NCI-H2107 treated with DMSO at 0.1 percent for 48 hours (cell line): Measurements from ENCODE around the gene TMEM39B.
A peak's percentile ranks its signal among the peaks of the same experiment; 100 is the strongest.
"Not testable (repeated sequence)": the region's sequence is repeated elsewhere in the genome, so short reads cannot be mapped to it uniquely, and the experiment has no call there.

Source experiments
- DNase-seq: peaks from one replicate; lab custom pipeline; 2025; ENCODE audit not compliant: unreplicated experiment; lab: John Stamatoyannopoulos, UW

TMEM39B gene

GRCh38 chr1:32068957-32069588 lies 3.7 kb upstream of the TMEM39B start:
- DNase-seq = no peak

DNA sequence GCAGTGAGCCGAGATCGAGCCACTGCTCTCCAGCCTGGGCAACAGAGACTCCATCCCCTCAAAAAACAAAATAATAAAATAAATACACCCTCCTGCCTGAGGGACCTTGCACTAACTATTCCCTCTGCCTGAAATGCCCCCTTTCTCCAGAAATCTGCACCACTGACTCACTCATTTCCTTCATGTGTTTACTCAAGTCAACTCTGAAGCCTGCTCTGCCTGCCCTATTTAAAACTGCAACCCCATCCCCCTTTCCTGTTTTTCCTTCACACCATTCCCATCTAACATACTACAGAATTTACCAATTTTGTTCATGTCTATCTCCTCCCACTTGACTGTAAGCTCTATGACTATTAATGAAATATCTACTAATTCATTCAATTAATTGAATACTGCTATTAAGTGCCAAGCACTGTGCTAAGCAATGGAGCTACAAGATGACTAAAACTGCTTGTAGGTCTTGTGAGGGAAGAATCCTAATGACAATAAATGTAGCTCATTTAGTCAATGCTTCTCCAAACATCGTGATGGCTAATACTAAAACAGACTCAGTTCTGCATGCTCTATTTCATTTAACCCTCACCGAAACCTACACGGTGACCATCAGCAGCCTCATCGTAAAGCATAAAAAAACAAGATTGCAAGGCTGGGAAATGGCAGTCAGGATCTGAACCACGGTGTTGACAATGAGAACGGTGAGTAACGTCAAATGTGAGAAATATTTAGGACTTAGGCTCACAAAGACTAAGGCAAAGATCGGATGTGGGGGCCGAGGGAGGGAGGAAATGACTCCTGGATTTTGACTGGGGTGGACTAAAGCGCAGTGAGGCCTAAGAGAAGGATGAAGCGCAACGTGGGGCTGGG lies 749 bp upstream of the TMEM39B start:
- peak; percentile 67 for DNase-seq

DNA sequence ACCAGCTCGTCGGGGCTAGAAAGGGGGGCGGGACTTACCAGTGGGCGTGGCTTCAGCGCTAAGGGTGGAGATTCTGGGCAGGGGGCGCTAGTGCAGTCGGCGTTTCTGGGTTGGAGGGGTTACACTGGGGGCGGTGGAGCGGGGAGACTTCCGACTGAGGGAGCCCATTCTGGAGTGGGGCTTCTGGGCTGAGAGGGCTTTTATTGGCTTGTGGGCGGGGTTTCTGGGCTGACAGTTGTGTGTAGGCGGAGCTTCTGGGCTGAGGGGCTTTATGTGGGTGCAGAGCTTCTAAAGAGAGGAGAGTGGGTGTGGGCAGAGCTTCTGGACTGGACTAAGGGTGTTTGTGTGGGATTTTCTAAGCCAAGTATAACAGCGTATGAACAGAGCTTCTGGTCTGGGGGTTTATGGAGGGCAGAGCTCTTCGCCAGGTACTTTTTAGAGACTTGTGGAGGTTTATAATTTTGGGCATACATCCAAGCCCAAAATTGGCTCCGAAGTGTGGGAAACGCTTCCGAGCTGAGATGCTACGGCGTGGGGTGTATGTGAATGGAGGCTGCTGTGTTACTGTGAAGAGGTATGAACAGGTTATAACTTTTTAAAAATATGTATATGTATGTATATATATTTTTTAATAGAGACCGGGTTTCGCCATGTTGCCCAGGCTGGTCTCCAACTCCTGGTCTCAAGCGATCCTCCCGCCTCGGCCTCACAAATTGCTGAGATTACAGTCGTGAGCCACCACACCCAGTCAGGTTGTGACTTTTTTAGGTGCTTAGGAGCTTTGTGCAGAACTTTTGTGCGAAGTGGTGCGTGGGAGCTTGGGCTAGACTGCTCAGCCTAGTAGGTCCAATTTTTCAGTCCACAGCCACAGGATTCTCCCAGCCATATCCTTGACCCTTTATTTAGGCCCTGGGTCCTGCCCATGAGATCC lies 825 bp downstream of the TMEM39B start:
- peak; percentile 71 for DNase-seq

DNA sequence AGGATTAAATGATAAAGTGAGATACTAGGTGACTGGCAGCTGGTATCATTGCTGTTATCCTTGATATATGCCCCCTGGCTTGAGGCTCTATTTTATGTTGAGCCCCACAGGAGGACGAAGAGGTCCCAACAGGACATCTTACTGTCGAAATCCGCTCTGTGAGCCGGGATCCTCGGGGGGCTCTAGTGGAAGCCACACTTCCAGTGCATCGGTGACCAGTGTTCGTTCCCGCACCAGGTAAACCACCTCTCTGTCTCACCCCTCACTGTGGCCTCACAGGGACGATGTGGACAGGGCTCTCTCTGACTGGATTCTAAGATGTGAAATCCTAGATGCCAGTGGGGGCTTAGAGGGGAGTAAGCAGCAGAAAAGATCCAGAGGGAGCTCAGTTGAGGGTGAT lies 2.1 kb downstream of the TMEM39B start:
- no peak for DNase-seq

DNA sequence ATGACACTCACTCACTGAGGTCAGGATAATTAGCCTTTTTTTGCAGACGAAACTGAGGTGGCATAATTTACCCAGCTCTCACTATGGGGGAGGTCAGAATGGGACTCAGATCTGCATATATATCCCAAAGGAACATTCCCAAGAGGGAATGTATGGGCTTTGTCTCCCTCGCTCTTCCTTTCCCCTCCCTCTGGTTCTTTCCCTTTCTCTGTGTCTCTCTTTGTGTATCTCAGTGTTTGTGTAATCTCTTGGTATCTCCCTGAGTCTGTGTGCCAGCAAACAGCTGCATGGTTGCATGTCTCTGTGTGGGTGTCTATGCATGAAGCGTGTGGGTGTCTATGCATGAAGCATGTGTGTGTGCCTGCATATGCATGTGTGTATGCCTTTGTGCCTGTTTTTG lies 4.7 kb downstream of the TMEM39B start:
- DNase-seq = no peak

DNA sequence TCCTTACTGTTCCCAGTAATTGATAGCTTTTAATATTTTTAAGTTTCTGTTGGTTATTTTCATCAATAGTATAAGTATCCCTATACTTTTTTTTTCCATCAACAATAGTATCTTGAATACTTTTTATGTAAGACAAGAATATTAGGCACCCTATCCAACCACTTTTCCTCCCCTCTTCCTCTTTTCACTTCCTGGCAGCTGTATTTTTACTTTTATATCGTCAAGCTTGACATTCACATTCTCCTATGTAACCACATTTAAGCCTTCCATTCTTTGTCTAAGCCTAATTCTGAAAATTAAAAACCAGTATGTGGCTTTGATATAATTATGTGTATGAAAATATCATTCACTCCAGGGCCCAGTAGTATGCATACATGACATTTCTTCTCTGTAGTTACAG lies 9.3 kb downstream of the TMEM39B start:
- DNase-seq = no peak

DNA sequence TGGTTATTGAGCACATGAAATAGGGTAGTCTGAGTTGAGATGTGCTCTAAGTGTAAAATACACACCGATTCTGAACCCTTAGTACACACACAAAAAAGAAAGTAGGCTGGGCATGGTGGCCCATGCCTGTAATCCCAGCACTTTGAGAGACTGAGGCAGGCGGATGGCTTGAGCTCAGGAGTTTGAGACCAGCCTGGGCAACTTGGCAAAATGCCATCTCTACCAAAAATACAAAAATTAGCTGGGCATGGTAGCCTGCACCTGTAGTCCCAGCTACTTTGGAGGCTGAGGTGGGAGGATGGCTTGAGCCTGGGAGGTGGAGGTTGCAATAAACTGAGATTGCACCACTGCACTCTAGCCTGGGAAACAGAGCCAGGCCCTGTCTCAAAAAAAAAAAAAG lies 13.6 kb downstream of the TMEM39B start:
- DNase-seq = not testable (repeated sequence)

DNA sequence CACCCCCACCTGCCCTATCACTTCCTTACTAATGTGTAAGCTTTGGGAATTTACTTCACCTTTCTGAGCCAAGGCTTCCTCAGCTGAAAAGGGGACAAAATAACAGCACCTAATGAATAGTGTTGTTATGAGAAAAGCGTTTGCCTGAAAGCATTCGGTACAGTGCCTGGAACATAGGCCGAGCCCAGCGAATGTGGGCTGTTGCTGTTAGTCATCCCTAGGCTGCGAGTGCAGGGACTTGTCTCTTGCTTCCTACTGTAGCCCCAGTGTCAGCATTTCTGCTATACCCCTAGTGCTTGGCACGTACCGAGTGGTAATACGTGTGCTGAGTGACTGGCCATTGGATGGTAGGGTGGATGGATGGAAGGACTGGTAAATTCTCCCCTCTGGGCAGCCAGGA lies 18.4 kb downstream of the TMEM39B start:
- DNase-seq = no peak

GRCh38 chr1:32091591-32091990 lies 18.9 kb downstream of the TMEM39B start:
- no peak for DNase-seq

GRCh38 chr1:32094746-32095521 lies 22.2 kb downstream of the TMEM39B start:
- DNase-seq = no peak

DNA sequence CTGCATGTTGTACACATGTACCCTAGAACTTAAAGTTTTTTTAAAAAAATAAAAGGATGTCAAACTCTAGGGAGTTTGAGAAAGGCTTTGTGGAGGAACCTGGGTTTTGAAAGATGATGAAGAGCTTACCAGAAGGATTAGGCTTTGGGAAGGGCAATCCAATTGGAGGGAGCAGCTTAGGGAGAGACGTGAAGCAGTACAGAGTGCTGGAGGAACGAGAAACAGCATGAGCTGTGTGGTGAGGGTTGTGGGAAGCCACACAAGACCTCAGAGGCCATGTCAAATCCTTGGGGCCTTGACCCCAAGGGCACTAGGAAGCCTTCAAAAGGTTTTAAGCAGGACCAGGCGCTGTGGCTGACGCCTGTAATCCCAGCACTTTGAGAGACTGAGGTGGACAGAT lies 26.7 kb downstream of the TMEM39B start:
- DNase-seq = no peak

DNA sequence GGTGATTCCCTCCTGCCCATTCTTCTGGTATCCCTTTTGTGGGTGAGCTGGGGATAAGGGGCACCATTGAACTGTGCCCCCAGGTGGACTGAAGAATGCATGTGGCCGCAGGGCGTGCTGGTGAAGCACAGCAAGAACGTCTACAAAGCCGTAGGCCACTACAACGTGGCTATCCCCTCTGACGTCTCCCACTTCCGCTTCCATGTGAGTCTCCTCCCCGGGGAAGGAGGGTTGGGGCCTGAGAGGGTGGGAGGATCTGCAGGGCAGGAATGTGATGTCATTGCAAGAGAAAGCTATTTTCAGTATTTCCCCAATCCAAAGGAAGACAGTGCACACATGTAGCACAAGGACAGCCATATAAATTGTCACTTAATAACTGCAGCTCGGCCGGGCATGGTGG lies 27.6 kb downstream of the TMEM39B start:
- no peak for DNase-seq

GRCh38 chr1:32100807-32101708 lies 28.3 kb downstream of the TMEM39B start:
- DNase-seq = no peak

DNA sequence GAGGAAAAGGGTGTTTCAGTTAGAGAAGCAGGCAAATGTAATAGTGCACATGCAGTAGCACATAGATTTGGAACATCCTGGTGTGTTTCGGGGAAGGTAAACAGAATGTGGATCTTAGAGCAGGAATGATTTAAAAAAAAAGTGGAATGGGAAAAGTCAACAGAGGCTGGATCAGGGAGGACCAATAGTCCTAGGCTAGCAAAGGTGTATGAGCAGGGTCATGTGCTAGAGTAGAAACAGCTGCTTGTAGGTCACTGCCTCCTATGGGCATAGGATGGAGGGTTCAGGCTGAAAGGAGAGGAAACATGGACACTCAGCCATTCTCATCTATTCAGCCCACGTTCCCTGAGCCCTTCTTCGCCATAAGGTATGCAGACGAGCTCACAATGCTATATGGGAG lies 31.4 kb downstream of the TMEM39B start:
- no peak for DNase-seq

GRCh38 chr1:32105338-32105737 lies 32.6 kb downstream of the TMEM39B start:
- no peak for DNase-seq

DNA sequence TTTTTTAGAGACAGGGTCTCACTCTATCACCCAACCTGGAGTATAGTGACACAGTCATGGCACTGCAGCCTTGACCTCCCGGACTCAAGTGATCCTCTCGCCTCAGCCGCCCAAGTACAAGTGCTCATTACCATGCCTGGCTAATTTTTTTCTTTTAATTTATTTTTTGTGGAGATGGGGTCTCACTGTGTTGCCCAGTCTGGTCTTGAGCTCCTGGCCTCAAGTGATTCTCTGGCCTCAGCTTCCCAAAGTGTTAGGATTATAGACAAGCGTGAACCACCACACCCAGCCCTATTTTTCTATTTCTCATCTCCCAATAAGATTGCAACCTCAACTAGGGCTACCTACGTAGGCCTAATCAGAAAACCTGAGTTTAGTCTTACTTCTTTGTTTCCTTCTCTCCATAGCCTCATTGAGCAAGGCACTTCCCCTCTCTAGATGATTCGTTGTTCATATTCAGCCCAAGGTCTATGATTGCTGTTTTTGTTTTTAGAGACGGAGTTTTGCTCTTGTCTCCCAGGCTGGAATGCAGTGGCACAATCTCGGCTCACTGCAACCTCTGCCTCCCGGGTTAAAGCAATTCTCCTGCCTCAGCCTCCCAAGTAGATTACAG lies 34.0 kb downstream of the TMEM39B start:
- no peak for DNase-seq

DNA sequence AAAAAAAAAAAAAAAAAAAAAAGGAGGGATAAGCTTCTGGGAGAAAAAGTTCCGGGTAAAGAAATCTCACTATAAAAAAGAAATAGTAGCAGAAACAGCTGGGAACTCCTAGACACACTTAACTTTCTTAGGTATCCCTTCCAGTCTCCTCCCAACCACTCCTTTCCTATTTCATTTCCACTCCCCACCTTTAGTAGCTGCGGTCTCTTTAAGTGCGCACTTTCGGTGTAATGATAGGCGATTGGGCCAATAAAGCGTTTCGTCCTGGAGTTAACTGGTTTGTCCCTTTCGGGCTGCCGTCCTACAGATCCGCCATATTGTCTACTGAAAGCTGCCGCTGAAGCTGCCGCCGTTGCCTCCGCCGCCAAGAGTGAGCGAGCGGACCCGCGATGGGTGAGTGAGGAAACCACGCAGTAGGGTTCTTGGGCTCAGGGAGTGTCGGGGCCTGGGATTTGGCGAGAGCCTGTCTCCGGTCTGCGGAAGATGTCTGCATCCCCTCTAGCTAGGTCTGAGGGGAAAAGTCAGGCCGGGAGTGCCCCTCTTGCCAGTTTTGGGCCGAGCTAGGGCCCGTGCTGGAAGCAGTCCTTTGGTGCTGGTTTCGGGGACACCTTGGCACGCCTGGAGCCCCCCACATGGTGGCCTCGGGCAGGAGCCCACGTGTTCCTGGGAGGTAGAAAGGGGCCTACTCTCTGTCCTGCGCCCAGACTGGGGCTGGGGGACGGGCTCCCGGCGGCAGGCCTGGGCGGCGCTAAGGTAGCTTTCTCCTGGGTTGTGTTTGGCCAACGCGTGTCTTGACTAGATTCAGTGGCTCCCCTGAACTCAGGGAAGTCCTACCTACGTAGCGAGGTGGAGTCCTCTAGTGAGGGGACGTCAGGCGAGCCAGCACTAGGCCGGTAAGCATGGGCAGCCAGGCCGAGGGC lies 35.3 kb downstream of the TMEM39B start, which contains the start of gene KPNA6:
Gene KPNA6 (plus strand): TSS at position 315 of the 920 bp plus-strand sequence. CDS start 75 bp downstream, at position 390.
- DNase-seq = peak; percentile 97

GRCh38 chr1:32111040-32111623 lies 38.4 kb downstream of the TMEM39B start:
- no peak for DNase-seq
